Adrenal gland (tissue), 12 donors: ENCODE results near the gene MSI1. TPM values are rescaled to one million over a fixed set of nuclear protein-coding genes. Genes with fewer than 3 reads are reported as not detected.

ENCODE experiments used
- DNase-seq, 7 donors: peaks; one replicate each; pipeline ENCODE4 v3.0.0-alpha.2; 2019 to 2020
- H3K27ac ChIP-seq, 5 donors: fragments of 200-600 bp; sonication (generic) in 4 of 5; 1 replicate in 3 of 5; 2 replicates in 2 of 5; pipeline versions ENCODE4 v1.5.1 to v1.8.0; 2016 to 2020; ENCODE audit warnings: mild to moderate bottlenecking in 1 of 5
- H3K27me3 ChIP-seq: fragments of 200-600 bp; 2 replicates; pipeline ENCODE4 v1.8.0; 2021
- H3K36me3 ChIP-seq, 2 donors: fragments of 200-600 bp; replicated peaks in 1 of 2; 1 replicate in 1 of 2; 2 replicates in 1 of 2; pipeline versions ENCODE4 v1.5.1 to v1.8.0; 2018 to 2022
- H3K4me1 ChIP-seq, 2 donors: fragments of 200-600 bp; replicated peaks in 1 of 2; 1 replicate in 1 of 2; 2 replicates in 1 of 2; pipeline versions ENCODE4 v1.5.1 to v1.8.0; 2018 to 2021
- H3K4me3 ChIP-seq, 4 donors: fragments of 200-600 bp; sonication (generic) in 3 of 4; one replicate each; pipeline ENCODE4 v1.5.1; 2016 to 2018
- H3K9me3 ChIP-seq, 3 donors: fragments of 200-600 bp; sonication (generic) in 1 of 3; replicated peaks in 1 of 3; 1 replicate in 2 of 3; 2 replicates in 1 of 3; pipeline versions ENCODE4 v1.5.1 to v1.8.0; 2016 to 2021
- CTCF ChIP-seq, 6 experiments: fragments of 450-650 bp in 4 of 6; fragments of 200-600 bp in 2 of 6; sonication (generic) in 1 of 6; IDR thresholded peaks; 1 replicate in 5 of 6; 2 replicates in 1 of 6; pipeline versions ENCODE4 v1.5.1 to v1.8.0; 2016 to 2021; ENCODE audit warnings: antibody characterized with exemption in 6 of 6, mild to moderate bottlenecking in 2 of 6, moderate library complexity in 1 of 6
- POLR2A ChIP-seq, 2 donors: fragments of 450-650 bp; IDR thresholded peaks; one replicate each; pipeline ENCODE4 v1.6.1; 2017; ENCODE audit warnings: antibody characterized with exemption in 2 of 2, mild to moderate bottlenecking in 2 of 2, moderate library complexity in 1 of 2
- WGBS, 4 donors: extraction: QIAGEN DNeasy Blood & Tissue Kit in 2 of 4; methylation state at CpG; one replicate each; pipeline versions ENCODE4 v1.1.5 to v1.1.7; 2013 to 2017; 5-methylcytosine and 5-hydroxymethylcytosine counted together
- intact Hi-C, 2 donors: fragments of 100-400 bp; cut with DNase I; formaldehyde crosslinking; loops; one replicate each; pipeline versions ENCODE4 v1.14.1 to v1.15.0; 2022 to 2023
- polyA plus RNA-seq, 3 donors: library from polyadenylated mRNA; stranded (reverse); fragments of 200-250 nt in 2 of 3; fragments of 350-450 nt in 1 of 3; fragmentation: Illumina TruSeq in 1 of 3; extraction: RNeasy Lipid Tissue Mini Kit (QIAGEN cat#74804) in 1 of 3; gene quantifications; one replicate each; pipeline ENCODE4 v1.2.3, GENCODE V29; 2013 to 2014
- total RNA-seq, 9 donors: library from RNA; depleted of rRNA in 4 of 9; stranded (reverse); fragments of >200 nt in 4 of 9; fragments of 120-200 nt in 1 of 9; fragmentation: NEBNext Ultra II Directional in 1 of 9; extraction: Animal tissue kit (Norgen Biotek cat#: 25700) in 1 of 9; gene quantifications; one replicate each; pipeline versions ENCODE4 v1.1.0 to v1.2.4, GENCODE V29; 2013 to 2023
- donor health status: healthy with polysubstance abuse.
- donor health status: Bipolar disorder and iron deficiency.
- donor health status: DM: yes; HTN: yes; CAD: no.
- donor health status: DM: no; HTN: no; CAD: no.
- donor health status: DM: no; HTN: no; CAD: no.
- donor health status: DM: yes; HTN: yes; CAD: no.

MSI1 gene
- total and polyA plus RNA-seq, 12 donors: 0.87 to 24.2 (median 6.7) TPM

GRCh38 chr12:120399531-120399930 is 30.6 kb upstream of the MSI1 start:
- Histone ChIP-seq H3K27me3 (no peaks in the 10 kb centered on the region), H3K4me1 (no peaks in the 10 kb centered on the region), H3K36me3 (no peaks in the 10 kb centered on the region), H3K4me3 (no peak overlapping the region), H3K9me3 (no peaks in the 10 kb centered on the region), H3K27ac (no peak overlapping the region)
- WGBS, 4 donors: 68 to 79% (median 69%) methylated on average over 5 of the region's 5 CpGs
- DNase-seq: no peak
- TF ChIP-seq CTCF (IDR thresholded peaks at IDR 0.05) (no peak), POLR2A (IDR thresholded peaks at IDR 0.05) (no peak)
- intact Hi-C loops: no loop called here

DNA sequence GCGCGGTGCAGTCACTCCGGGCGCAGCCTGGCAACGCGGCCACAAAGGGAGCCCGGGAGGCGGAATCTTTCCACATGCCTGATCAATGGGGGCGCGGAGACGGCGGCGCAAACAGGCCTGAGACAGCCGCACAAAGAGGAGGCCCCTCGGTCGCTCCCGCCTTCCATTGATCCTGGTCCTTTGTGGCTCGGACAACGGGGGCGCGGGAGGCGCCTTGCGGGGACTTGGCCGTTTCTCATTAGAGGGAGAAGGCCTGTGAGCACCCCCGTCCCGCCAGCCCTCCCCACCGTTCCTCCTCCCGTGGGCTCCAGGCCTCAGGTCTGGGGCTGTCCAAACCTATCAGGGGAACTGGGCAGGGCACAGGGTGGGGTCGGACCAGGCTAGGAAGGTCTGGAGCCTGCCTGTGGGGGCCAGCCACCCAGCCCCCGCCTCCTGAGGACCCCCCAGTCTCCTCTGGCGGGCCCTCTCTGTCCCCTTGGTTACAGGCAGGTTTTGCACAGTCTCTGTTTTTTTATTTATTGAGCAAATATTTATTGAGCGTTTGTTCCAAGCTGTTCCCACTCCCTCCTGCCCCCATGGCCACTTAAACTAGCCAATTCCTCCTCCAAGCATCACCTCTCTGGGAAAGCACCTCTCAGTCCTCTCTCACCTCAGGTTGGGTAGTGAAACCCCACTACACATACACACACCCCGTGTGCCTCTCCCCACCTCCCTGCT is 29.0 kb upstream of the MSI1 start:
- DNase-seq: no peak
- TF ChIP-seq CTCF (IDR thresholded peaks at IDR 0.05) (no peak), POLR2A (IDR thresholded peaks at IDR 0.05) (no peak)
- WGBS, 4 donors: 61 to 78% (median 65%) methylated on average over 8 to 33 of the region's 33 CpGs

GRCh38 chr12:120394483-120395367 is 25.8 kb upstream of the MSI1 start:
- no peaks in the 10 kb centered on the region for H3K9me3 ChIP-seq
- H3K4me1 ChIP-seq: no peaks in the 10 kb centered on the region
- WGBS, 4 donors: 25 to 57% (median 28%) methylated on average over 2 to 18 of the region's 18 CpGs
- no peaks in the 10 kb centered on the region for H3K27me3 ChIP-seq
- H3K27ac ChIP-seq: no peak overlapping the region
- H3K36me3 ChIP-seq: no peaks in the 10 kb centered on the region
- intact Hi-C loops: no loop called here
- H3K4me3 ChIP-seq: no peak overlapping the region
- peak in 4 of 7 donors; percentile 18 to 28 (median 24) for DNase-seq
- TF ChIP-seq POLR2A (IDR thresholded peaks at IDR 0.05) (no peak), CTCF (IDR thresholded peaks at IDR 0.05) (no peak)

More for the DNA sequence above, 29.0 kb upstream of the MSI1 start:
- intact Hi-C loops: no loop called here
- no peak overlapping the region for H3K4me3 ChIP-seq
- no peaks in the 10 kb centered on the region for H3K27me3 ChIP-seq
- no peaks in the 10 kb centered on the region for H3K36me3 ChIP-seq
- no peaks in the 10 kb centered on the region for H3K4me1 ChIP-seq
- H3K9me3 ChIP-seq: no peaks in the 10 kb centered on the region
- no peak overlapping the region for H3K27ac ChIP-seq

GRCh38 chr12:120390540-120391120 is 21.7 kb upstream of the MSI1 start:
- Histone ChIP-seq H3K27me3 (no peaks in the 10 kb centered on the region), H3K27ac (no peak overlapping the region), H3K36me3 (no peaks in the 10 kb centered on the region), H3K4me1 (no peaks in the 10 kb centered on the region), H3K9me3 (no peaks in the 10 kb centered on the region), H3K4me3 (no peak overlapping the region)
- no peak for DNase-seq
- intact Hi-C loops: no loop called here
- WGBS, 4 donors: 100% methylated on average over 1 of the region's 1 CpG
- TF ChIP-seq POLR2A (IDR thresholded peaks at IDR 0.05) (no peak), CTCF (IDR thresholded peaks at IDR 0.05) (no peak)
